Measurements from ENCODE around the gene EXOC2. TPM values are rescaled to one million over a fixed set of nuclear protein-coding genes. Genes with fewer than 3 reads are reported as not detected.

EXOC2 gene
- total RNA-seq, 2 experiments from 2014 or later, result 29.9 to 30.2 TPM

- POLR2A ChIA-PET, result interaction anchor here (1.3 to 24.1 kb wide), 3 partner anchors 37 to 66 kb away, joined by 5 to 630 read pairs (median 5); partner anchors contain the start of gene IRF4
Observed at GRCh38 chr6:438634-439170, 254.2 kb downstream of the EXOC2 start.

GRCh38 chr6:437037-437392 lies 255.9 kb downstream of the EXOC2 start:
- Mint-ChIP-seq H3K4me3 (no peak overlapping the region), H3K36me3 (ENCODE audit: low read depth) (no peaks in the 10 kb centered on the region), H3K27ac (no peak overlapping the region), H3K9me3 (no peaks in the 10 kb centered on the region), H3K4me1 (ENCODE audit: low read depth) (peaks cover 29% of the 10 kb centered on the region), H3K27me3 (no peaks in the 10 kb centered on the region)
- DNase-seq (no peak), ATAC-seq (no peak)
- TF ChIP-seq CTCF (IDR thresholded peaks at IDR 0.05), result no peak
- POLR2A ChIA-PET, result interaction anchor here (0.8 to 24.1 kb wide), 4 partner anchors 9 to 60 kb away, joined by 4 to 630 read pairs (median 40); partner anchors contain the start of gene IRF4
- CTCF ChIA-PET, result interaction anchor here (1.0 kb wide), 2 partner anchors 9 to 30 kb away, joined by 3 read pairs; no protein-coding TSS in a partner anchor
- intact Hi-C loops (cut with micrococcal nuclease), result no loop called here

More at GRCh38 chr6:438634-439170, 254.2 kb downstream of the EXOC2 start:
- Mint-ChIP-seq H3K27me3 (no peaks in the 10 kb centered on the region), H3K9me3 (no peaks in the 10 kb centered on the region), H3K4me3 (no peak overlapping the region), H3K4me1 (ENCODE audit: low read depth) (peaks cover 17% of the 10 kb centered on the region), H3K27ac (no peak overlapping the region), H3K36me3 (ENCODE audit: low read depth) (no peaks in the 10 kb centered on the region)
- TF ChIP-seq CTCF (IDR thresholded peaks at IDR 0.05), result no peak
- DNase-seq (no peak), ATAC-seq (no peak)
- intact Hi-C loops (cut with micrococcal nuclease), result no loop called here
- CTCF ChIA-PET, result interaction anchor here (0.8 to 1.0 kb wide), 2 partner anchors 62 to 154 kb away, joined by 3 read pairs; no protein-coding TSS in a partner anchor

- no peaks in the 10 kb centered on the region for H3K36me3 Mint-ChIP-seq (ENCODE audit: low read depth)
- H3K4me3 Mint-ChIP-seq, result no peak overlapping the region
- CTCF ChIA-PET, result interaction anchor here (2.9 kb wide), 1 partner anchor 9 kb away, joined by 25 read pairs; no protein-coding TSS in a partner anchor
- no peak overlapping the region for H3K27ac Mint-ChIP-seq
- ATAC-seq (no peak), DNase-seq (no peak)
- H3K4me1 Mint-ChIP-seq (ENCODE audit: low read depth), result peaks cover 34% of the 10 kb centered on the region
- intact Hi-C loops (cut with micrococcal nuclease), result no loop called here
- no peaks in the 10 kb centered on the region for H3K27me3 Mint-ChIP-seq
- H3K9me3 Mint-ChIP-seq, result no peaks in the 10 kb centered on the region
- TF ChIP-seq CTCF (IDR thresholded peaks at IDR 0.05), result no peak
- POLR2A ChIA-PET, result interaction anchor here (0.8 to 24.1 kb wide), 5 partner anchors 9 to 60 kb away, joined by 4 to 630 read pairs (median 14); partner anchors contain the start of gene IRF4
Observed at GRCh38 chr6:436308-437036, 256.5 kb downstream of the EXOC2 start.

GRCh38 chr6:435441-436307 lies 257.3 kb downstream of the EXOC2 start:
- ATAC-seq (no peak), DNase-seq (no peak)
- H3K27me3 Mint-ChIP-seq, result no peaks in the 10 kb centered on the region
- no peaks in the 10 kb centered on the region for H3K9me3 Mint-ChIP-seq
- ChIA-PET CTCF (interaction anchor here (0.9 to 2.9 kb wide), 10 partner anchors 10 to 67 kb away, joined by 3 to 25 read pairs (median 4); no protein-coding TSS in a partner anchor), POLR2A (interaction anchor here (0.6 to 24.1 kb wide), 9 partner anchors 10 to 63 kb away, joined by 3 to 630 read pairs (median 6); partner anchors contain the start of gene IRF4)
- no peak overlapping the region for H3K4me3 Mint-ChIP-seq
- intact Hi-C loops (cut with micrococcal nuclease), result no loop called here
- peaks cover 41% of the 10 kb centered on the region for H3K4me1 Mint-ChIP-seq (ENCODE audit: low read depth)
- H3K27ac Mint-ChIP-seq, result peak overlapping the region; percentile 84
- H3K36me3 Mint-ChIP-seq (ENCODE audit: low read depth), result no peaks in the 10 kb centered on the region
- TF ChIP-seq CTCF (IDR thresholded peaks at IDR 0.05), result no peak

Other genes starting within 250 kb of the EXOC2 start
- gene HUS1B, start 36.0 kb downstream of the EXOC2 start, total RNA-seq, result 1 to 10 TPM in 1 of 2 experiments, under 1 TPM in 1; 0.40 to 1.0 TPM

Data from activated CD8-positive, alpha-beta T cell treated with anti-CD3 and anti-CD28 coated beads for 36 hours (primary cell).